Thyroid gland (tissue), 4 donors: ENCODE results near the gene LRMDA. TPM values are rescaled to one million over a fixed set of nuclear protein-coding genes. Genes with fewer than 3 reads are reported as not detected.

ENCODE experiments used
- DNase-seq, 2 donors: peaks; one replicate each; pipeline ENCODE4 v3.0.0-alpha.2; 2019
- H3K27ac ChIP-seq, 3 donors: fragments of 200-600 bp; sonication (generic); 1 replicate in 2 of 3; 2 replicates in 1 of 3; pipeline ENCODE4 v1.5.1; 2016 to 2019; ENCODE audit warnings: mild to moderate bottlenecking in 1 of 3, moderate library complexity in 1 of 3
- H3K27me3 ChIP-seq: fragments of 200-600 bp; sonication (generic); one replicate; pipeline ENCODE4 v1.5.1; 2019
- H3K36me3 ChIP-seq, 2 donors: fragments of 200-600 bp; sonication (generic); one replicate each; pipeline ENCODE4 v1.5.1; 2016 to 2019
- H3K4me1 ChIP-seq, 2 donors: fragments of 200-600 bp; sonication (generic); one replicate each; pipeline ENCODE4 v1.5.1; 2017 to 2019
- H3K4me3 ChIP-seq, 3 donors: fragments of 200-600 bp; sonication (generic); replicated peaks in 1 of 3; 1 replicate in 2 of 3; 2 replicates in 1 of 3; pipeline ENCODE4 v1.5.1; 2016; ENCODE audit warnings: mild to moderate bottlenecking in 1 of 3
- H3K9me3 ChIP-seq: fragments of 200-600 bp; sonication (generic); one replicate; pipeline ENCODE4 v1.5.1; 2017
- POLR2A ChIP-seq, 2 donors: fragments of 450-650 bp; IDR thresholded peaks; one replicate each; pipeline ENCODE4 v1.6.1; 2017; ENCODE audit warnings: antibody characterized with exemption in 2 of 2, mild to moderate bottlenecking in 2 of 2, moderate library complexity in 1 of 2
- WGBS, 2 donors: methylation state at CpG; one replicate each; pipeline ENCODE4 v1.1.5; 2017; 5-methylcytosine and 5-hydroxymethylcytosine counted together
- intact Hi-C: fragments of 100-400 bp; cut with DNase I; formaldehyde crosslinking; loops from one replicate; pipeline ENCODE4 v1.15.1; 2023
- total RNA-seq, 4 donors: library from RNA; depleted of rRNA; stranded (reverse); fragments of >200 nt; gene quantifications; one replicate each; pipeline ENCODE4 v1.2.3, GENCODE V29; 2016
- TF ChIP-seq, protein P1 (sequence below), 6 experiments: fragments of 200-600 bp in 3 of 6; fragments of 450-650 bp in 3 of 6; sonication (generic) in 3 of 6; IDR thresholded peaks; one replicate each; pipeline ENCODE4 v1.5.1; 2016 to 2019; ENCODE audit warnings: antibody characterized with exemption in 6 of 6, mild to moderate bottlenecking in 2 of 6, inconsistent platforms in 1 of 6, moderate library complexity in 1 of 6

Gene LRMDA
- total RNA-seq, 4 donors from 2014 or later: 16.5 to 31.7 (median 23.2) TPM

DNA sequence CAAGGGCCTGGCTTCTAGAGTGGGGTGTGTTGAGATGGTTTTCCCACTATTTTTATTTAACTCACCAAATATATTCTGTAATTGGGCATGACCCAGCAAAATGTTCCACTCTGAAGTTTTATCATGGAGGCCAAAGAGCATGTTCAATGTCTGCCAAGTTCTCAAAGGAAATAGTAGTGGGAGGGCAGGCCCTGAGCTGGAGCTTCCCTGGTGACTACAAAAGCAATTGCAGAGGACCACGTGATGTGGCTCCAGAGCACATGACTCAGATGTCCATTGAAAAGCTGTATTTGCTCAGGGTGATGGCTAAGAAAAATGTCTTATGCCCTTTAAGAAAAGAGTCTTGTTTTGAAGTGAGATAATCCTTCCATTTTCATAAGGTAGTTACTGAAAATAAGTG, 1024.8 kb downstream of the LRMDA start:
- no peak for DNase-seq
- intact Hi-C loops: no loop called here

DNA sequence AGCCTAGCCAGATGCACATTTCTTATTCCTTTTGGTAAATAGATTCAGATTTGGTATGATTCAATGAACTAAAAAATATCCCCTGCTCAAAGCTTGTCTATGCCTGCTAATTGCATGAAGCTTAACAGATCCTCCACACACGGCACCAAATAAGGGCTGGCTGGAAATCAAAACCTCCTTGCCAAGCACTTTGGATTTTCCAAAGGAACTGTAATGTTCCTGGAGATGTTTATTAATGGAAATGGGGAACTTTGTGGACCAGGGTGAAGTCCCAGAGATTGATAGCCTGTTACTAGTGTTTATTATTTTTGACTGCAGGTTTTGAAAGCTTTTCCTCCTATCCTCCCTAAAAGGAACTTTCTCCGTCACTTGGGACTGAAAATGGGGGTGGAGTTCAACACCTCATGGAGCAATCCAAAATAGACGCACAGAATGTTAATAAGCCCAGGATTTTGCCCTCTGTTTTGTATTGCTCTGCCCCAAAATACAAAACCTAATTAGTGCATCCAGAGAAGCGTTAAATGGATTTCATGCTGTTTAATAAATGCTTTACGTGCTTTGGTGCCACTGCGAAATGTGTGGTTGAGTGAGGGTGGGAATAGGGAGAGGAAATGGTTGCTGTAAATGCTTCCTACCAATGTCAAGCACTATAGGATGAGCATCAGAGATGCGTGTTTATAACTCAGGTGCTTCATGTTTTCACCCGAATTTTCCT, 1027.7 kb downstream of the LRMDA start:
- H3K4me3 ChIP-seq: no peak overlapping the region
- no peak overlapping the region for H3K27ac ChIP-seq
- no peaks in the 10 kb centered on the region for H3K4me1 ChIP-seq
- WGBS, 2 donors: 84 to 85% methylated on average over 8 of the region's 8 CpGs
- no peak for TF ChIP-seq POLR2A (IDR thresholded peaks at IDR 0.05)
- TF ChIP-seq, protein P1, sequence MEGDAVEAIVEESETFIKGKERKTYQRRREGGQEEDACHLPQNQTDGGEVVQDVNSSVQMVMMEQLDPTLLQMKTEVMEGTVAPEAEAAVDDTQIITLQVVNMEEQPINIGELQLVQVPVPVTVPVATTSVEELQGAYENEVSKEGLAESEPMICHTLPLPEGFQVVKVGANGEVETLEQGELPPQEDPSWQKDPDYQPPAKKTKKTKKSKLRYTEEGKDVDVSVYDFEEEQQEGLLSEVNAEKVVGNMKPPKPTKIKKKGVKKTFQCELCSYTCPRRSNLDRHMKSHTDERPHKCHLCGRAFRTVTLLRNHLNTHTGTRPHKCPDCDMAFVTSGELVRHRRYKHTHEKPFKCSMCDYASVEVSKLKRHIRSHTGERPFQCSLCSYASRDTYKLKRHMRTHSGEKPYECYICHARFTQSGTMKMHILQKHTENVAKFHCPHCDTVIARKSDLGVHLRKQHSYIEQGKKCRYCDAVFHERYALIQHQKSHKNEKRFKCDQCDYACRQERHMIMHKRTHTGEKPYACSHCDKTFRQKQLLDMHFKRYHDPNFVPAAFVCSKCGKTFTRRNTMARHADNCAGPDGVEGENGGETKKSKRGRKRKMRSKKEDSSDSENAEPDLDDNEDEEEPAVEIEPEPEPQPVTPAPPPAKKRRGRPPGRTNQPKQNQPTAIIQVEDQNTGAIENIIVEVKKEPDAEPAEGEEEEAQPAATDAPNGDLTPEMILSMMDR (IDR thresholded peaks at IDR 0.05): no peak
- no peaks in the 10 kb centered on the region for H3K27me3 ChIP-seq
- intact Hi-C loops: no loop called here
- DNase-seq: no peak
- no peaks in the 10 kb centered on the region for H3K36me3 ChIP-seq
- no peaks in the 10 kb centered on the region for H3K9me3 ChIP-seq

More for the DNA sequence above, 1024.8 kb downstream of the LRMDA start:
- Histone ChIP-seq H3K4me3 (no peak overlapping the region), H3K36me3 (no peaks in the 10 kb centered on the region), H3K9me3 (no peaks in the 10 kb centered on the region), H3K27me3 (no peaks in the 10 kb centered on the region), H3K27ac (no peak overlapping the region), H3K4me1 (no peaks in the 10 kb centered on the region)
- 62 to 80% methylated on average over 1 of the region's 1 CpG for WGBS, 2 donors
- TF ChIP-seq POLR2A (IDR thresholded peaks at IDR 0.05): no peak
- TF ChIP-seq, protein P1 (IDR thresholded peaks at IDR 0.05): no peak

DNA sequence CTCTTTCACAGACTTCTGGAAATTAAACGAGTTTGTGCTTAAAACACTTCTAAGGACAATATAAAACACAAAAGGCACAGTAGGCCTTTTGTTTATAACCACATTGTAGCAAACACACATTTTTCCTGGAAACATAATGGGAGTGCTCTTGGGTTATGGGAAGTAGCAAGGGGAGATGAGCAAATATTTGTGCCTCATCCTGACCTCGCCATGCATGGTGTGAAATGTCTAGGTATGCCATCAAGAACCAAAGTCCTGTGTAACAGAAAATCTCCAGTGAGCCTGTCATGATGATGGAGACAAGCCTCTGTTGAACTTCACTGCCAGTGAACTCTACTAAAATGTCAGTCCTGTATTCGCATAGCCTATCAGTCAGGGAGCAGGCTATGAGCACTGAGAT, 1029.6 kb downstream of the LRMDA start:
- no peaks in the 10 kb centered on the region for H3K9me3 ChIP-seq
- H3K27ac ChIP-seq: no peak overlapping the region
- H3K4me3 ChIP-seq: no peak overlapping the region
- no peaks in the 10 kb centered on the region for H3K27me3 ChIP-seq
- WGBS, 2 donors: 91 to 97% methylated on average over 3 of the region's 3 CpGs
- intact Hi-C loops: no loop called here
- H3K36me3 ChIP-seq: no peaks in the 10 kb centered on the region
- DNase-seq: no peak
- TF ChIP-seq, protein P1 (IDR thresholded peaks at IDR 0.05): no peak
- H3K4me1 ChIP-seq: no peaks in the 10 kb centered on the region

DNA sequence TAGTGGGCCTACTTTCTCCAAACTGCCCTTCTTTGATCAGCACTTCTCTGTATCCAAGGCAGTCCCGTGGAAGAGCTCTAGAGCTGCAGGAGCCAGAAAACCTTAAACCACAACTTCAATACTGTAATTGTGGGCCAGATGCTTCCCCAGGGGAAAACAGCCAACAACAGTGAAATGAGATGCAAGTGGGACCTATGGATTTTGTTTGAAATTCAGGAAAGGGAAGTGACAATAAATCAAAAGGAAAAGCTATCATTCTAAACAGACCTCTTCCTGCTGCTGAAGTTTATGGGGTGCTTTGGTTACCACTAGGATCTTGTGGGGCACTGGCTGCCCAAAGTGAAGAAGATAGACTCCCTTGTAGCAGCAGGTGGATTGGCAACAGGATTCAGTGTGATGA, 1031.7 kb downstream of the LRMDA start:
- no peaks in the 10 kb centered on the region for H3K4me1 ChIP-seq
- no peaks in the 10 kb centered on the region for H3K9me3 ChIP-seq
- H3K36me3 ChIP-seq: no peaks in the 10 kb centered on the region
- WGBS, 2 donors: 81 to 100% methylated on average over 1 of the region's 1 CpG
- H3K4me3 ChIP-seq: no peak overlapping the region
- intact Hi-C loops: no loop called here
- no peak overlapping the region for H3K27ac ChIP-seq
- no peak for DNase-seq
- no peaks in the 10 kb centered on the region for H3K27me3 ChIP-seq
- no peak for TF ChIP-seq POLR2A (IDR thresholded peaks at IDR 0.05)

DNA sequence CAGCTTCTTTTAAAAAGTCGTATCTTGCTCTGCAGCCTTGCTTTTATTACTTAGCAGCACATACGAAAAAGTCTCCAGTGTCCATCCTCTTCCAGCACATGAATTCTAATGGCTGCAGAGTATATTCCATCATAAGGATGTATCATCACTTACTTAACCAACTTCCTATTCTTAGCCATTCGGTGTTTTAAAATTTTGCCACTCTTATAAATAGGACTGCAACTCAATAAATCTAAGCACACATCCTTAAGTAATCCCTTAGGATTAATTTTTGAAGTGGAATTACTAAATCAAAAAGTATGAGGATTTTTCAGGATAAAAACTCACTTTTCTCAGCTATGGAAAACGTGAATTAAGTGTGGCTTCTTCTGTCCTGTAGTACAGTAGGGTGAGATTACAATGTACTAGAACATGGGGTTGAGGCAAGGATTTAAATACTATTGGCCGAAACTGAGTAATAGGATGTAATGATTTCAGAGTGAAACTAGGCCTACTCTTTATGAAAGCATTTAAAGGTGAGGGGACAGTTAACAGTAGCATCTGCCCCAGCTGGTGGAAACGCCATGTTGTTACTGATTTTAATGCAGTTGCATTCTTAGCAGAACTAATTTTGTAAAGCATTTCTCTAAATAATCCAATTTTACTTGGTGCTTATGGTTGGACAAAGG, 1035.5 kb downstream of the LRMDA start:
- intact Hi-C loops: no loop called here
- Histone ChIP-seq H3K36me3 (no peaks in the 10 kb centered on the region), H3K27ac (no peak overlapping the region), H3K27me3 (no peaks in the 10 kb centered on the region), H3K9me3 (no peaks in the 10 kb centered on the region), H3K4me3 (no peak overlapping the region), H3K4me1 (no peaks in the 10 kb centered on the region)
- TF ChIP-seq POLR2A (IDR thresholded peaks at IDR 0.05): no peak
- TF ChIP-seq, protein P1 (IDR thresholded peaks at IDR 0.05): no peak
- WGBS, 2 donors: 88 to 94% methylated on average over 6 of the region's 6 CpGs
- no peak for DNase-seq
